HG02759 (cell line): ENCODE measurements around the gene EVC.

Experiments used
- ATAC-seq: cut with Tn5 transposase; IDR thresholded peaks from one replicate; pipeline ENCODE4 v1.9.1; 2021; ENCODE audit warnings: mild to moderate bottlenecking, moderate library complexity; ENCODE audit not compliant: unreplicated experiment

The EVC gene

GRCh38 chr4:5710961-5711478 is at the start of gene EVC:
Gene EVC, plus strand, starts transcription at chr4:5711201. Its CDS starts 180 bp downstream, at chr4:5711381.
- ATAC-seq = peak; percentile 56

- ATAC-seq = no peak
These were observed 49.8 kb upstream of the EVC start for GRCh38 chr4:5661237-5661636.

- ATAC-seq = no peak
These were observed 48.4 kb upstream of the EVC start for GRCh38 chr4:5662555-5662954.

GRCh38 chr4:5664778-5665177 is 46.2 kb upstream of the EVC start:
- no peak for ATAC-seq

- ATAC-seq = no peak
These were observed 44.3 kb upstream of the EVC start for GRCh38 chr4:5666741-5667140.

- no peak for ATAC-seq
These were observed 34.2 kb upstream of the EVC start for GRCh38 chr4:5676763-5677162.

- ATAC-seq = no peak
These were observed 32.0 kb upstream of the EVC start for GRCh38 chr4:5678977-5679376.

GRCh38 chr4:5683566-5683965 is 27.4 kb upstream of the EVC start:
- ATAC-seq = no peak

- no peak for ATAC-seq
These were observed 25.7 kb upstream of the EVC start for GRCh38 chr4:5685296-5685695.

- no peak for ATAC-seq
These were observed 24.7 kb upstream of the EVC start for GRCh38 chr4:5686338-5686737.

GRCh38 chr4:5689065-5689464 is 21.9 kb upstream of the EVC start:
- ATAC-seq = no peak

- ATAC-seq = no peak
These were observed 19.4 kb upstream of the EVC start for GRCh38 chr4:5691491-5692132.

- no peak for ATAC-seq
These were observed 17.1 kb upstream of the EVC start for GRCh38 chr4:5693871-5694270.

- no peak for ATAC-seq
These were observed 14.7 kb upstream of the EVC start for GRCh38 chr4:5696341-5696740.

- no peak for ATAC-seq
These were observed 10.5 kb upstream of the EVC start for GRCh38 chr4:5700459-5700858.

GRCh38 chr4:5701971-5702370 is 9.0 kb upstream of the EVC start:
- no peak for ATAC-seq

GRCh38 chr4:5703831-5704230 is 7.2 kb upstream of the EVC start:
- ATAC-seq = no peak

GRCh38 chr4:5704276-5704675 is 6.7 kb upstream of the EVC start:
- no peak for ATAC-seq

- ATAC-seq = no peak
These were observed 5.2 kb upstream of the EVC start for GRCh38 chr4:5705647-5706320.

GRCh38 chr4:5706486-5707290 is 4.3 kb upstream of the EVC start:
- ATAC-seq = no peak

- ATAC-seq = no peak
These were observed 3.6 kb upstream of the EVC start for GRCh38 chr4:5707366-5707765.
